T-helper 1 cell treated with Interleukin-12 subunit alpha and Interleukin-12 subunit beta and Interleukin-4 antibody, amounts not matched to agents 30 ng/mL and 1 ng/mL, for 36 hours (primary cell): ENCODE measurements around the gene KRT71. TPM values are rescaled to one million over a fixed set of nuclear protein-coding genes. Genes with fewer than 3 reads are reported as not detected.

Experiments used
- intact Hi-C: fragments of 100-400 bp; cut with micrococcal nuclease; formaldehyde crosslinking; loops from one replicate; pipeline ENCODE4 v1.15.1; 2024
- total RNA-seq: library from RNA; stranded (reverse); gene quantifications from 2 replicates; pipeline ENCODE4 v1.2.3, GENCODE V29; 2022

Gene KRT71
- total RNA-seq, 1 donor from 2014 or later, result not detected

DNA sequence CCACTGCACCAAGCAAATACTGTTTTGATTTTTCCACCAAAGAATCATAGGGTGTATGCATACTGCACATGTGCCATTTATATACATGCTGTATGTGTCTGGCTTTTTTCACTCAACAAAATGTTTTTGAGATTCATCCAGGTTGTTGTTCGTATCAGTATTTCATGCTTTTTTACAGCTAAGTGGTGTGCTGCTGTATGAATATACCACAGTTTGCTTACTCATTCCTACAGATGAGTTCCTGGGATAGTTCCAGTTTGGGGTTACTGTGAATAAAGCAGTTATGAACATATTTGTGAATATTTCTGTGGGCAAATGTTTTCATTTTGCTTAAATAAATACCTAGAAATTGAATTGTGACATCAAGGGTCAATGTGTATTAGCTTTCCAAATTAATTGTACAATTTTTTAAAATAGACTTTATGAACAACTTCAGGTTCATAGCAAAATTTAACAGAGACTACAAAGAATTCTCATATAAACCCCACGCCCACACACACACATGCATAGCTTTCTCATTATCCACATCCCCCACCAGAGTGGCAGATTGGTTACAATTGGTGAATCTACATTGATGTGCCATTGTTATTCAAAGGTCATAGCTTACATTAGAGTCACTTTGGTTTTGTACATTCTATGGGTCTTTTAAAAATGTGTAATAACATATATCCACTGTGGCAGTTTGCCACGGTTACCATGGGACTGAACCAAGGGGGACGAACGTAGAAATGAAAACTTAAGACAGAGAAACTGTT is 53.0 kb downstream of the KRT71 start:
- intact Hi-C loops, result no loop called here

DNA sequence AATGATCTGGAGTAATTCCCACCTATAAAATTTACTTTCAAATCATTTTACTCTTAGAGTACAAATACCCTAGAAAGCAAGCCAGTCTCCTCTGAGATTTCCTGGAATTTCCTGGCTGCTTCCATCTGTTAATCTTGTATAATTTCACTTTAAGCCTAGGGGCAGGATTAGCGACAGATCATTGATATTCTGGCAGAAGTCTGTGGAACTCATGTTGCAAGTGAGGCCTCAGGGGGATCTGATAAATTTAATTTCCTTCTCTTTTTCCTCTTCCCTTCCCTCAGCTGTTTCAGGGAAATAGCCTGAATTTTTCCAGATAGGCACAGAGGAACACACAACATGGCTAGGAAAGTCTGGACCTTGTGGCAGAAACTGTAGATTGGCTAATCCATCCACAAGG is 54.0 kb downstream of the KRT71 start:
- intact Hi-C loops, result no loop called here

DNA sequence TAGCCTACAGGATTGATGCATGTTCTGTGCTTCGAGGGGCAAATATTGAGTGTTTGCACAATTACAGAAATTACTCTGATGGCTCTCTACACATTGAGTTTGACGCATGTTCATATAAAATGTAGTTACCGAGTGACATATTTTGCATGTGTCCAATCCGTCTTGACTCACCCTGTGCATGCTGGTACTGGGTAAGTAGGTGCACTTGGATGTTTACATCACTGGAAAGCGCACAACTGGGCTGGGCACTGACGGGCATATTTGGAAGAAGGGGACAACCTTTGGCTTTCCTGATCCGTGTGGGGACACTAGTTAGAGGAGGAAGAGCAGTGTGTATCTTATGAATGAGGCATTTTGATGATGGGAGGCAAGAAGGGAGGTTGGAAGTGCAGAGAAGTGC is 55.0 kb downstream of the KRT71 start:
- intact Hi-C loops, result no loop called here

DNA sequence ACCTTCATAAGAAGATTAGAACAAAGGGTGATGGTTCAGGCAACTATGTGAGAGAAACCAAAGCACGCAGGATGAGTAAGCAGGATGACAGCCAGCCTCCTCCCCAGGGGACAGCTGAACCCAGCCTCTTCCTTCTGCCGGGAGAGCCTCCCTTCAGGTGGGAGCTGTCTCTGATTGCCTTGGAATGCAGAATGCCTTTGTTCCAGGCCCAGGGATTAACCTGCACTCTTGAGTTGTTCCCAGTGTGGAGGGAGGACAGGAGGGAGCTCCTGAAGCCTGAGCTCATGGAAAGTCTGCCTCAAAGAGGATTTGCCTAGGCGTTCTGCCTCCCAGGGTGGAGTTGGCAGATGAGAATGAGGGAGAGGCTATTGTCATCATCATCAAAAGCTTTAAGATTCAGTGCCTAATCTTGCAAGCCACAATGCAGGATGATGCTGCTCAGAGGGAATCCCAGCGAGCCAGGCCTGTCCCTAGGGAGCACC is 56.3 kb downstream of the KRT71 start:
- intact Hi-C loops, result no loop called here

DNA sequence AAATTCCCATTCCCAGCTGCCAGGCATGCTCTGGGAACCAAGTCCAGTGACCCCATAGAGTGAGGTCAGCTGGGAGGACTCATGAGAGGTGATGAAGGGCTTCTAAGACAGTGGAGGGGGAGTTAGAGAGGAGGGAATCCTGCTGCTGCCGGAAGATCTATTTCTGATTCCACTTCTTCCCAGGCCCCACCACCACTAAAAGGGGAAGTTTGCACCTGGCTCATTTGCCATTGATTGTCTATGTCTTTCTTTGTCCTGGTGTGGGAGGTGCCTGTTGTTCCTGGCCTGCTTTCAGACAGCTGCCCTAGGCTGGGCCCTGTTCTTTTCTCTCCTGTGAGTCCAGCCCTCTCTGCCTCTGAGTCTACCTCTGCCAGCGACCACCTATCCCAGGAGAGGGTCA is 56.9 kb downstream of the KRT71 start:
- intact Hi-C loops, result no loop called here

DNA sequence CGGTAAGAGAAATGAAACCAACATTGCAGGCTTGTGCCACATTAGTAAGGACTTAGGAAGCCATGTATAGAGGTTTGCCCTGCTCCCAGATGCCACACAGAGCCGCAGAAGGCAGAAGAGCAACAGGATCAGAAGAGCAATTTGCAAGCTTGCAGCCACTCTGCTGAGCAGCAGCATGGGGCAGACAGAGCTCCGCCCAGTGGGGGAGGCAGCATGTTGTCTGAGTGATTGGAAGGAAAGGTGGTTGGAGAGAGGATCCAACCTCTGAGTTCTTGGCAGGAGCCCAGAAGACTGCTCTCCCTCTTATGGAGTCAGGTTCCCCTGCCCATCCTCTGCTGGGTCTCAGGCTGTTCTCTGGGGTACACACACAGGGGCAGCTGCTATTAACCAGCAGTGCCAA is 57.6 kb downstream of the KRT71 start:
- intact Hi-C loops, result no loop called here

DNA sequence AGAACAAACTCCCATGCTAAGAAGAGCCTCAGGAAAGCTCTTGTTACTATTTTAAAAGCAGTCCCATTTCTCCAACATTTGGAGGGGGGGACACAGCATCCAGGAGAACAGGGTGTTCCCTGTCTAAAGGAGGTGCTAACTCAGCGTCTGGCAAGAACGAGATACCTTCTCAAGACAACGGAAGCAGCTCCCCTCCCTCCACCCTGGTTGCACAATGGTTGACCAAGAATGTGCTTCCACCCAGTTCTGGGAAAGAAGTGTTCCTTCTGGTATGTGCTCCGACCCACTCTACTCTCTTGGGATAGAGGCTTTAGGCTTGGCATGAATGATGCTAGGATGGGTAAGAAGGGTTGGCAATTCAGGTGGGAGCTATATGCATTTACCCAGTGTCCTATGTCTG is 58.4 kb downstream of the KRT71 start:
- intact Hi-C loops, result no loop called here

DNA sequence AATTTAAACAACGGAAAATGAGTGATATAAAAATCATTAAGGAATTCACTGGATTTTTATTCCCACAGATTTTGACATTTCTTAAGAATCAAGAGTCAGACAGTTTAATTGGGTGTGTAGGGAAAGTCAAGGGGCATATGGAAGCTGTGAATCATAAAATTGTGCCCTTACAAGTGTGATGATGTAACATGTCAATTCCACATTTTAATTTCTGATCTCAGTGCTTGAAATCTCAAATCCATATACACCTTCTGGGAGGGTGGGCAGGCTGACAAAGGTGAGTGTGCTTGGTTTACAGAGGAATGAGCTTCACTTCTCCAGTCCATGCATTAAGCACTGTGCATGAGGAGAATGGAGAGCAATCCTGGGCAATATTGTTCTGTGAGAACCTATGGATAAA is 58.8 kb downstream of the KRT71 start:
- intact Hi-C loops, result no loop called here

Other genes with a start within 250 kb of the KRT71 start
- gene KRT83, start 231.7 kb downstream of the KRT71 start, total RNA-seq, result not detected in 2 replicates
- gene KRT85, start 185.7 kb downstream of the KRT71 start, total RNA-seq, result not detected in 2 replicates
- gene KRT84, start 167.5 kb downstream of the KRT71 start, total RNA-seq, result not detected in 2 replicates
- gene KRT82, start 146.8 kb downstream of the KRT71 start, total RNA-seq, result not detected in 2 replicates
- not detected in 2 replicates for gene KRT75, start 118.8 kb downstream of the KRT71 start, total RNA-seq
- not detected in 2 replicates for gene KRT6B, start 101.0 kb downstream of the KRT71 start, total RNA-seq
- gene KRT6C, start 79.3 kb downstream of the KRT71 start, total RNA-seq, result not detected in 2 replicates
- not detected in 2 replicates for gene KRT6A, start 59.9 kb downstream of the KRT71 start, total RNA-seq
- gene KRT5, start 32.8 kb downstream of the KRT71 start, total RNA-seq, result not detected in 2 replicates
- not detected in 2 replicates for gene KRT74, start 20.7 kb upstream of the KRT71 start, total RNA-seq
- 1.6 and 1.7 TPM in 2 replicates for gene KRT72, start 48.3 kb upstream of the KRT71 start, total RNA-seq
- 0.61 and 0.78 TPM in 2 replicates for gene KRT73, start 65.4 kb upstream of the KRT71 start, total RNA-seq
- 0.20 and 0.27 TPM in 2 replicates for gene KRT2, start 99.1 kb upstream of the KRT71 start, total RNA-seq
- gene KRT1, start 127.3 kb upstream of the KRT71 start, total RNA-seq, result 0.39 and 0.51 TPM in 2 replicates
- not detected in 2 replicates for gene KRT77, start 150.4 kb upstream of the KRT71 start, total RNA-seq
- not detected in 2 replicates for gene KRT76, start 224.2 kb upstream of the KRT71 start, total RNA-seq
- not detected in 2 replicates for gene KRT3, start 243.0 kb upstream of the KRT71 start, total RNA-seq